Osteocyte (in vitro differentiated cells): ENCODE data around the gene HMGCS2. TPM values are rescaled to one million over a fixed set of nuclear protein-coding genes. Genes with fewer than 3 reads are reported as not detected.

Experiments
- DNase-seq: peaks from one replicate; pipeline ENCODE4 v3.0.0; 2021; ENCODE audit warnings: mixed read lengths; ENCODE audit not compliant: unreplicated experiment; ENCODE audit errors: extremely low spot score
- H3K27ac Mint-ChIP-seq: one replicate; pipeline ENCODE4 v1.8.0; 2021; ENCODE audit warnings: mild to moderate bottlenecking, mixed read lengths; ENCODE audit not compliant: unreplicated experiment
- H3K27me3 Mint-ChIP-seq: one replicate; pipeline ENCODE4 v1.8.0; 2021; ENCODE audit warnings: mixed read lengths; ENCODE audit not compliant: unreplicated experiment
- H3K36me3 Mint-ChIP-seq: one replicate; pipeline ENCODE4 v1.8.0; 2021; ENCODE audit warnings: mixed read lengths; ENCODE audit not compliant: unreplicated experiment
- H3K4me1 Mint-ChIP-seq: one replicate; pipeline ENCODE4 v1.8.0; 2021; ENCODE audit warnings: mixed read lengths; ENCODE audit not compliant: unreplicated experiment
- H3K4me3 Mint-ChIP-seq: one replicate; pipeline ENCODE4 v1.8.0; 2021; ENCODE audit warnings: mild to moderate bottlenecking, moderate library complexity, mixed read lengths; ENCODE audit not compliant: unreplicated experiment
- H3K9me3 Mint-ChIP-seq: one replicate; pipeline ENCODE4 v1.8.0; 2021; ENCODE audit warnings: mixed read lengths; ENCODE audit not compliant: unreplicated experiment
- total RNA-seq: library from RNA; stranded (reverse); gene quantifications from 2 replicates; pipeline ENCODE4 v1.2.1, GENCODE V29; 2021
- TF ChIP-seq, protein P1 (sequence below): fragments of 200-600 bp; sonication (generic); IDR thresholded peaks from 2 replicates; pipeline ENCODE4 v1.5.0; 2021; ENCODE audit warnings: antibody characterized with exemption, mild to moderate bottlenecking, moderate library complexity

Gene HMGCS2
- total RNA-seq, 1 donor from 2014 or later, result not detected

DNA sequence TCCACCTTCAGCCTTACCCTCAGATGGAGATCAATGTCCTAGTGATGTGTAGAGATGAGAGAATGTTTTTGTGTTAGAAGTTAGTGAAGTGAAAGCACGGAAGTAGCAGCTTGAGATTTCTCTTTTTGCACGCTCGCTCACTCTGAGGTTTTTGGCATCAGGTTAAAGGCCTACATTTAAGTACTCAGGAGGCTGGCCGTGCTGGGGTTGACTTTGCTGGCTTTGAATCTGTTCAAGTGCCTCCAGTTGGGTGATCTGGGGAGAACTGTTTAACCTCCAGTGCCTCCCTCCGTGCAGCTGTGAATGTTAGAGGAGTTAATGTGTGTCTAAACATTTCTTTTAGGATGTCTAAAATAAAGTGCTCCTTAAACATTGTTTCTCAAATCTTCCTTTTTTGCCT, 43.1 kb downstream of the HMGCS2 start:
- Mint-ChIP-seq H3K9me3 (no peaks in the 10 kb centered on the region), H3K4me1 (no peaks in the 10 kb centered on the region), H3K36me3 (peaks cover 87% of the 10 kb centered on the region), H3K27me3 (no peaks in the 10 kb centered on the region), H3K4me3 (no peak overlapping the region), H3K27ac (no peak overlapping the region)
- TF ChIP-seq, protein P1, sequence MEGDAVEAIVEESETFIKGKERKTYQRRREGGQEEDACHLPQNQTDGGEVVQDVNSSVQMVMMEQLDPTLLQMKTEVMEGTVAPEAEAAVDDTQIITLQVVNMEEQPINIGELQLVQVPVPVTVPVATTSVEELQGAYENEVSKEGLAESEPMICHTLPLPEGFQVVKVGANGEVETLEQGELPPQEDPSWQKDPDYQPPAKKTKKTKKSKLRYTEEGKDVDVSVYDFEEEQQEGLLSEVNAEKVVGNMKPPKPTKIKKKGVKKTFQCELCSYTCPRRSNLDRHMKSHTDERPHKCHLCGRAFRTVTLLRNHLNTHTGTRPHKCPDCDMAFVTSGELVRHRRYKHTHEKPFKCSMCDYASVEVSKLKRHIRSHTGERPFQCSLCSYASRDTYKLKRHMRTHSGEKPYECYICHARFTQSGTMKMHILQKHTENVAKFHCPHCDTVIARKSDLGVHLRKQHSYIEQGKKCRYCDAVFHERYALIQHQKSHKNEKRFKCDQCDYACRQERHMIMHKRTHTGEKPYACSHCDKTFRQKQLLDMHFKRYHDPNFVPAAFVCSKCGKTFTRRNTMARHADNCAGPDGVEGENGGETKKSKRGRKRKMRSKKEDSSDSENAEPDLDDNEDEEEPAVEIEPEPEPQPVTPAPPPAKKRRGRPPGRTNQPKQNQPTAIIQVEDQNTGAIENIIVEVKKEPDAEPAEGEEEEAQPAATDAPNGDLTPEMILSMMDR, result no peak
- no peak for DNase-seq

DNA sequence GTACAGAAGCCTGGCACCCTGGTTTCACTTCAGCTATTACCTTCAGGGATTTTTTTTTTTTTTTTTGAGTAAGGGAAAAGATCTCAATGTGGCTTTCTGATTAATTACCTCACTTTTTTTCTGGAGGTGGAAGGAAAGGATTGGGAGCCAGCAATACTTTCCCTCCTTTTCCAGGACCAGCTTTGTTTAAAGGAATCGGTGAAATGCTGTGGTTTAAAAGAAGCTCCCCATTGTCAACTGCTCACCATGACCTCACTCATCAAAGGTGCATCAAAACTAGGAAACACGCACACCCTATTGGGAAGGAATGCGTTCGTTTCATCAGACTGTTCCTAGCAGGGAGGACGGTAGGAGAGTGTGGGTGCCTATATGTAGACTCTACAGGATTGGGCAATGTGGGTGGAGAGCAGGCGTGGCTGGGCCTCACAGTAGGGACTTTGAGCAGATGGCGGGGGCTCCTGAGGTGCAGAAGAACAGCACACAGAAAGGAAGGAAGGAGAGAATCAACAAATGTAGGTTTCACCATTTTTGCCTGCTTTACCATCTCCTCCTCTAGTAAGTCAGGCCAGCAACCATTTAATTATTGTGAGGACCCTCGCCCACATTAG, 44.0 kb downstream of the HMGCS2 start:
- H3K4me3 Mint-ChIP-seq, result no peak overlapping the region
- TF ChIP-seq, protein P1, result no peak
- H3K36me3 Mint-ChIP-seq, result peaks cover 86% of the 10 kb centered on the region
- H3K9me3 Mint-ChIP-seq, result no peaks in the 10 kb centered on the region
- H3K27ac Mint-ChIP-seq, result no peak overlapping the region
- no peaks in the 10 kb centered on the region for H3K4me1 Mint-ChIP-seq
- no peak for DNase-seq
- no peaks in the 10 kb centered on the region for H3K27me3 Mint-ChIP-seq

DNA sequence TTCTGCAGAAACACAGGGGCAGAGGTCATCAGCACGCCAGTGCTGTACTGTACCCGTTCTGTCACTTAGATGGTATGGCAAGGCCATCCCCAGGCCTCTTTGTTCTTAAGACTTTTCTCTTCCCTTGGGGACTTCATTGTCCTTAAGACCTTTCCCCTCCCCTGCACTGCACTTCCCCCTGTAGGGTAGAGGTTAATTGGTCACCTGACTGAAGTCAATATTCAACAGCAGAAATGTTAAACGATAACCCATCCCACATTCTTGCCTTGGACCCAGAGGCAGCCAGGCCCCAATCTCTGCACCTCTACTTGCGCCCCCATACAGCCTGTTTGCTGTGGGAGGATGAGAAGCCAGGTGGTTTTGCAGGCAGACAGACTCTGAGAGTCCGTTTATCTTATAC, 46.8 kb downstream of the HMGCS2 start:
- no peak for DNase-seq
- Mint-ChIP-seq H3K4me3 (no peak overlapping the region), H3K4me1 (peaks cover 8% of the 10 kb centered on the region), H3K27ac (no peak overlapping the region), H3K36me3 (peaks cover 65% of the 10 kb centered on the region), H3K27me3 (no peaks in the 10 kb centered on the region), H3K9me3 (no peaks in the 10 kb centered on the region)
- TF ChIP-seq, protein P1, result no peak

DNA sequence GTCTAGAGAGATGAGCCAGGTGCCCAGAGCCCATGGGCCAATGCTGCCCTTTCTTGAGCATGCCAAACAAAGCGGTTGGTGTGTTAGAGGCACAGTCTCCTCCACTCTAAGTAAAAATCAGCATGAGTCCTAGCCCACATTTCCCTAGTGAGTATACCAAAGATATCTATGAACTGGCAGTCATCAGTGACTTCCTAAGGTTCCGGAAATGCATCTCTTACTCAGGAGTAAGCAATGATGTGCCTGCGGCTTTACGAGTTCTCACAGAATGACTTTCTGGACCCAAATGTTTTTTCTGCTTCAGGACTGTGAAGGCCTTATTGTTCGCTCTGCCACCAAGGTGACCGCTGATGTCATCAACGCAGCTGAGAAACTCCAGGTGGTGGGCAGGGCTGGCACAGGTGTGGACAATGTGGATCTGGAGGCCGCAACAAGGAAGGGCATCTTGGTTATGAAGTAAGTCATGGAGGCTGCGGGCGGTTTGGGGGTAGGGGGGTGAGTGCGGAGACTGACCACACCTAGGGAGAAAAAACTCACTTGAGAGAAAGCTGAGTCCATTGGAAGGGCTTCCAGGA, 47.8 kb downstream of the HMGCS2 start:
- TF ChIP-seq, protein P1, result no peak
- Mint-ChIP-seq H3K4me1 (peaks cover 13% of the 10 kb centered on the region), H3K27ac (no peak overlapping the region), H3K27me3 (no peaks in the 10 kb centered on the region), H3K36me3 (peaks cover 59% of the 10 kb centered on the region), H3K9me3 (no peaks in the 10 kb centered on the region), H3K4me3 (no peak overlapping the region)
- DNase-seq, result no peak

DNA sequence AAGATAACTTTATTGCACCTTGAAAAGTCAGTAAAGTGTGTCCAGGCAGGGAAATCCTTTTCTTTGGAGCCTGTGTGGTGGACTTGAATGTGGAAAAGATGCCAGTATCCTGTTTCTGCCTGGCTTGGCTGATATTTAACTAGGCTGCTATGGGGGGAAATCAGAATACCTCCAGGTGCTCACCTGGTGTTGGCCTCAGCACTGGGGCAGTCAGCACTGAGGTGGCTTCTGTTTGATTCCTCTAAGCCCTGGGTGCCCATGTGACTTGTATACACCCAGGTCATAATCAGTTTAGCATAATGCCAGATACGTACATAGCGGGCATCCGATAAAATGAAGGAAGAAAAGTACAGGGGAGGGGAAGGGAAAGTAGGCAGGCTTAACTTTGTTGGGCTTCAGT, 49.7 kb downstream of the HMGCS2 start:
- Mint-ChIP-seq H3K27me3 (no peaks in the 10 kb centered on the region), H3K27ac (no peak overlapping the region), H3K9me3 (no peaks in the 10 kb centered on the region), H3K4me3 (no peak overlapping the region), H3K36me3 (peaks cover 54% of the 10 kb centered on the region), H3K4me1 (peaks cover 31% of the 10 kb centered on the region)
- TF ChIP-seq, protein P1, result no peak
- DNase-seq, result no peak
